IPS-11a (cell line): ENCODE measurements around the gene PYGO2.

Experiments
- H3K4me3 ChIP-seq: one replicate; pipeline ENCODE4 v1.5.1; 2013; ENCODE audit warnings: low read depth, low read length, control low read depth

Gene PYGO2, protein sequence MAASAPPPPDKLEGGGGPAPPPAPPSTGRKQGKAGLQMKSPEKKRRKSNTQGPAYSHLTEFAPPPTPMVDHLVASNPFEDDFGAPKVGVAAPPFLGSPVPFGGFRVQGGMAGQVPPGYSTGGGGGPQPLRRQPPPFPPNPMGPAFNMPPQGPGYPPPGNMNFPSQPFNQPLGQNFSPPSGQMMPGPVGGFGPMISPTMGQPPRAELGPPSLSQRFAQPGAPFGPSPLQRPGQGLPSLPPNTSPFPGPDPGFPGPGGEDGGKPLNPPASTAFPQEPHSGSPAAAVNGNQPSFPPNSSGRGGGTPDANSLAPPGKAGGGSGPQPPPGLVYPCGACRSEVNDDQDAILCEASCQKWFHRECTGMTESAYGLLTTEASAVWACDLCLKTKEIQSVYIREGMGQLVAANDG

DNA sequence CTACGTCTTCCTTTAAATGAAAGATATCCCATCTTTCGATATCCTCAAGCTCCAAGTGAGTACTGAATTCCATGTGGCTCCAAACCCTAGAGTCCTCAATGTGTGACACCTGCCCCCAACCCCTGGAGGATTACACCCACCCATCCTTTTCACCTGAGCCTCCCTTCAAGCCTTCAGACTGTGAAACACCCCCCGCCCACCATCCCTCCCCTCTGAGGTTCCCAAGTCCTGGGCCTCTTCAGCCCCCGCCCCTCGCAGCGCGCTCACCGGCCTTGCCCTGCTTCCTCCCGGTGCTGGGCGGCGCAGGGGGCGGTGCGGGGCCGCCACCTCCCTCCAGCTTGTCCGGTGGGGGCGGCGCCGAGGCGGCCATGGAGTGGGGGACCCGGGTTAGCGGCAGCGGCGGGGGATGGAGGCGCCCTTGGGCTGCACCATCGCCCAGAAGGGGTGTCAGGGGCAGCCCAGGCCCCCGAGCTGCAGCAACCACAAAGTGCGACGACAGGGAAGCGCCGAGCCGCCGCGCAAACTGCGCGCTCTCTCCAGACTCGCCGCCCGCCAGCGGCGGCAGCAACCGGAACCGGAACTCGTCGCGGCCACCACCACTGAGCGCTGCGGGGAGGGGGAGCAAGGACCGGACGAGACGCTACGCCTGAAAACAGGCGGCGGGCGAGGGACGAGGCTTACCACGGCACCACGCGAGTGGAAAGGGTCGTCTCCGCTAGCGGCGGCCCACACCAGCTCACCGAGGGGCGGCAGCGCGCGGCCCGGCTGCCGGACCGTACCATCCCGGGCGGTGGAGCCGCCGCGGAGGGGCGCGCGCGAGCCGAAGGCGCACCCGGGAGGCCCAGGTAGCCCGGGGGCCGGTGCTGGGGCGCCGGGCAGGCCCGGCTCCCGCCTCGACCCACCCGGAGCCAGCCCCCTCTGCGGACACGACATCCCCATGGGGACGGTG lies at the start of gene PYGO2:
Gene PYGO2, minus strand, starts transcription at position 576 of the 949 bp plus-strand sequence. Its CDS starts 206 bp downstream, at position 370.
- H3K4me3 ChIP-seq, result peak within 1 kb of the TSS; percentile 76

DNA sequence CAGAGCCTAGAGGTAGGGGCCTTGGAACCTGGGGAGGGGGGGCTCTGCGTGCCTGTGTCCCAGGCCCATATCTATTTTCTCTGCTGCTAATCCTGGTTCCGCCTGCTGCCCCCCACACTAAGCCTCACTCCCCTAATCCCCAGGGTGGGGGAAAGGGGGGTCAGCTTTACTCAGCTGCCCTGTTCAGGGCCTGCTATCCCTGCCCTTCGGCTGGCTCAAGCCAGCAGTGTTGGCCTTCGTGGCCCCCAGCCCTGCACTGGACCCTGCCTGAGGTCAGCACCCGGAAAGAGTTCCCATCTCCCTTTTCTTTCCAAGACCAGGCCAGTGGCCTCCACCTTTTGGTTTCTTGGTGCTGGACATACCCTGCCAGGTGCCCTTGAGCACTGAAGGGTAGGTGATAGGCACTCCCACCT lies 49.4 kb upstream of the PYGO2 start:
- H3K4me3 ChIP-seq, result no peak overlapping the region

DNA sequence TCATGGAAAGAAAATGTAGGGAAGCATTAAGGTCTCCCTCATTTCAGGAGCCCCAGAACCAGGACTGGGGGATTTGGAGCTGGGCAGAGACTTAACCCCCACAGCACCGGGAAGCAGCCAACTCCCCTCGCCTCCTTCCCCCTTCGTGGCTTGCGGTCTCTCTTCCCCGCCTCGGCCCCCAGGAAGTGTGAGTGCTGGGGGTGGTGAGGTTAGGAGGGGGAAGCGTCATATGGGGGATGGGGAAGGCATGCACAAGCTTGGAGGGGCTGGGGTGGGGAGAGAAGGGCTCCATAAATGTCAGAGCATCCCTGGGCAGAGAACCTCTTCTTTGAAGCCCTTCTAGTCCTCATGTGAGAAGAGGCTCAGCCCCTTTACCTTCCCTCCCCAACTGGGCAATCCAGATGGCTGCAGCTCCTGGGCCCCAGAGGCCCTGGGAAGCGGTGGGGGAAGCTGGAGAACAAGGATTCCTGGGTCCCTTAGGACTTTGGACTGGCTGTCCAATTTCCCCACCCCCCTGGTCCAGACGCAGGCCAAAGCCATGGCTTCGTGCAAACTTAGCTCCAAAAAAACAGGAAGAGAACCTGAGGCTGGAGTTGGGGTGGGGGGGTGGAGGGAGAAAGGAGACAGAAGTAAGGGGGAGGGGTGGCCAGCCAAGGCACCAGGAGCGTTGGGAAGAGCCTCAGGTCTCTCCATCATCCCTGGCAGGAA lies 48.8 kb upstream of the PYGO2 start:
- H3K4me3 ChIP-seq, result no peak overlapping the region

DNA sequence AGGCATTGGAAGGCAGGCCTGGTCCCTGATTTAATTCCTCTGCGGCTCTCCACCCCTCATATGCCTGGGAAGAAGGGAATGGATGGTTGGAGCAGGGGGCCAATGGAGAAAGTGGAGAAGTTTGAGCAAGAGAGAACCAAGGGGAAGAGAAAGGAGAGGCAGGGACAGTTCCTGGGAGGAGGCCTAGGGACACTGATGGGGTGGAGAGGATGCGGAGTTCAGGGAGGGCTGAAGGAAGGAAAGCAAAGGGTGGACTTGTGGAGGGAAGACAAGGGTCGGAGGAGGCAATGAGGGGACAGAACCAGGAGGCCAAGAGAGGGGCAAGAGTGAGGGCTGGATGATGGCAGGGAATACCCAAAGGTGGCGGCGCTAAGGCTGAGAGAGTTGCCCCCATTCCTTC lies 48.2 kb upstream of the PYGO2 start:
- no peak overlapping the region for H3K4me3 ChIP-seq

DNA sequence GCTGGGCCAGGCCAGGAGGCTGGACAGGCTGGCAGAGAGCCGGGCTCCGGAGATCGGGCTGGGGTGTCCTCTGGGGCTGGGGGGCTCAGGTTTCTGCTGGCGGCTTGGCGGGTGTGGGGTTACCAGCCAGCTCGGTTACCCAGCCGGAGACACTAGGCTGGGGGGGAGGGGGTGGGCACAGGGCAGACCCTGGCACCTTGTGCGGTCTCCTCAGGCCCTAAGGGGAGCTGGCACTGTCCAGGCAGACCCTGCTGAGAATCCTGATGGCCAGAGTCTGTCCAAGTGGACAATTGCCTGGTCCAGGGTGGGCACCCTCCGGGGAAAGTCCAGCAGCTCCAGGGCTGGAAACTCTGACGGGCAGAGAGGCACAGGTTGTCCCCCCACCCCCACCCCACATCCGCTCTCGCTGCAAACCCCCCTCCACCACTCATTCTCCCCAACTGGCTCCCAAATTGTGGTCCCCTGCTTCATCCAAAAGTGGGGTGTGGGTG lies 47.7 kb upstream of the PYGO2 start:
- no peak overlapping the region for H3K4me3 ChIP-seq

DNA sequence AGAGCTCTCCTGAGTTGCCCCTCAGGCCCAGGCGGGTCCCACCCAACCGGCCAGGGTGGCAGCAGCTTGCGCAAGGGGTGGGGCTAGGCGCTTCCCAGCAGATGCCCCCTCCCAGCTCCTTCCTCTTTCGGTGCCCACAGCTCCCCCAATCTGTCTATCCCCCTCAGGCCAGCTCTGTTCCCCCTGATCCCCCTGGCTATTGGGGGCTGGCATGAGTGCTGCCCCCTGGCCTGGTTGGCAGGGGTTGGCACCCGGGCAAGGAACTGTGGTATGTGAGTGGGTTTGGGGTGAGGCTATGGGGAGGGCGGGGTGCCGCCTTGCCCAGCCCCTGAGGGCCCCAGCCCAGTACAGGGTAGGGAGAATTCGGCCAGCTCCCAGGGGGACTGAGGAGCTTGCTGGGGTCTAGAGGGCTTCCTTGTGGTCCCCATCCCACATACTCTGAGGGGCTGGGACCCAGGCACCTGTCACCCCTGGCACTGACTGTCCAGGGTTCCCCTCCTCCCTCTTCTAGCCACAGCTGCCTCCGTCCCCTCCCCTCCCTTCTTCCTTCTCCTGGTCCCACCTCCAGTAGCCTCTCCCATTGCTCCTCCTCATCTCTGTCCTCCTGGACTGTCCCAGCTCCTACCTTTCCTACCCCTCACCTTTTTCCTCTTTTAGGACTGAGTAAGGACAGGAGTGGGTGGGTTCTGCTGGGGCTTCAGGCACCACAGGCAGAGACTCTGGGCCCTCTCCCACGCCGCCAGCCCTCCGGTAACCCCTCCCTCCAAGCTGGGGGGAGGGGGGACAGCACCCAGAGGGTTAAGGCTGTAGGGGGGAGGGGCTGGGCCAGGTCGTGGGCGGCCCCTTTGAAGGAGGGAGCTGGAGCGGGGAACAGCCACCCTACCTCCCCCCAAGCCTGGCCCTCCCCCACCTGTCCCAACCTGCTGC lies 46.7 kb upstream of the PYGO2 start:
- no peak overlapping the region for H3K4me3 ChIP-seq

DNA sequence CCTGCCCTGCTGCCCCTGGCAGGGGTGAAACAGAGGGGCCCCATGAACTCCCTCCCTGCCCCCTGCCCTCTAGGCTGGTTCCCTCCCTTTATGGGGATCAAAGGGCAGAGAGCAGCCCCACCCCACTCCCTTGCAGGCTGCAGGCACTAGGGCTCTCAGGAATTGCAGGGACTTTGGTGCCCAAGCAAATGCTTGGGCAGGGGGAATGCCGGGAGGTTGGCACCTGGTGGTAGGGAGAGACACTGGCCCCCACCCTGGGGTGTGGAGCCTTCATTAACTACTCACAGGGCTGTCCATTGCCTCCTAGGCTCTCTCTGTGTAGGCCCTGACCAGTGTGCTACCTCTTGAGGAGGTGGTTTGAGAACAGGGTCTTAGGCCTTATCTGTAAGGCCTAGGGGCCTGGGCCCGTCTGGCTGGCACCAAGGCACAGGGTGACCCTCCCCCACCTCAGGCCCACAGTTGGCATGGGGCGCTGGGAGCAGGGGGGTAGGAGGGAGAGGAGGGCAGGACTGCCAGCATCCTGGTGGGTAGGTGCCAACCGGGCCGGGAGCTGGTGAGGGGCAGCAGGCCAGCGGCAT lies 45.8 kb upstream of the PYGO2 start:
- no peak overlapping the region for H3K4me3 ChIP-seq

DNA sequence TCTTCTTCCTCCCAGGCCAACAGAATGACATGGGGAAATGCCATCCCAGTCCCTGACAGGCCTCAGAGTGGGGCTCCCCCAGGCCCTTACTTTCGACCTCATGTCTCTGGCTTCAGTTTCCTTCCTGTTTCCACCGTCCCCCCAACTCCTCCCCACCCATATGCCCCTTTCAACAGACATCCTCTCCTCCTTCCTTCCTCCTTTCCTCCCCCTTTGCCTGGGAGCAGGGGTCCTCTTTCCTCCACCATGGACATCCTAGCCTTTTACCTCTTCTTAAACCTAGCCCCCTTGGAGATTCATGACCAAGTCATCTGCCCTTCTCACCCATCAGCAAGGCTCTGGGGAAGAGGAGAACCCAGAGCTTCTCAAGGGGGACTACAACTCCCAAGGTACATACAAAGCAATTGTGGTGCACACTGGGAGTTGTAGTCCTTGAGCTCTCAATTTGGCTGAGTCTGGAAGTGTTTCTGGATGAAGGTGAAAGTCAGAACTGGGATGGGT lies 45.1 kb upstream of the PYGO2 start:
- no peak overlapping the region for H3K4me3 ChIP-seq

DNA sequence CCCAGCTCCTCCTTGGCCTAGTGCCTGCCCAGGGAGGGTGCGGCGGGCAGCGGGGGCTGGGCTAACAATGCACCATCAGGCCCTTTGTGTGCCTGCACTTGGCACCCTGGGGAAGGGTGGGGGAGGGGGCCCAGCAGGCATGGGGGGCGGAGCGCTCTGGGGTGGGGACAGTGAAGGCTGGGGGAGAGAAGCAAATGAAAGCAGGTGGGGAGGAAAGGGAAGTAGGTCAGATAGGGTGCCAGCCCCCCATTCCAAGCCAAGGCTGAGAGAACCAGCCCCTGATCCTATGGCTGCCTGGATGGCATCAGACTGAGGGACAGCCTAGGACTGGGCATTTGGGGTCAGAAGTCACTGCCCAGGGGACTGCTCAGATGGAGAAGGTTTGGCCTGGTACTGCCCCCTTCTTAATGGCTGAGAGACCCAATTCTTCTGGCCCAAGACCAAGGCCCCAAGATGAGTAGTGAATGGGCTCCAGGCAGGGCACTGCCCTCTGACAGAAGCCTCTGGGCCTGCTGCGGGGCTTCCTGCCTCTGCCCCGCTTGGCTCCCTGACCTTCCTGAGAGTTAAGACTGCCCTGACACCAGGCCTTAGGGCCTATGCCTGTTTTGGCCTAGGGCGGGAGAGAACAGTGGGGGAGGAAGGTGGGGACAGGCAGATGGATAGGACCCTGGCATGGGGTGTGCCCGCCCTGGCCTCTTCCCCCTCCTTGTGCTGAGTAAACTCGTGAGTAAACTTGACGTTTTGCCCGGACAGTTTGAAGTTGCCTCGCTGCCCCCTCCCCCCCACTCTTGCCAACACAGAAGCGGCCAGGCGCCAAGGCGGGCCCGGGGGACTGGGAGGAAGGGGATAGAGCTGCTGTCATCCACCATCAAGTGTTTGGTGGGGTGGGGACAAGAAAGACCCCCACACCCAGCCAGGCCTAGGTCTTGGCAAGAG lies 43.8 kb upstream of the PYGO2 start:
- H3K4me3 ChIP-seq, result no peak overlapping the region

DNA sequence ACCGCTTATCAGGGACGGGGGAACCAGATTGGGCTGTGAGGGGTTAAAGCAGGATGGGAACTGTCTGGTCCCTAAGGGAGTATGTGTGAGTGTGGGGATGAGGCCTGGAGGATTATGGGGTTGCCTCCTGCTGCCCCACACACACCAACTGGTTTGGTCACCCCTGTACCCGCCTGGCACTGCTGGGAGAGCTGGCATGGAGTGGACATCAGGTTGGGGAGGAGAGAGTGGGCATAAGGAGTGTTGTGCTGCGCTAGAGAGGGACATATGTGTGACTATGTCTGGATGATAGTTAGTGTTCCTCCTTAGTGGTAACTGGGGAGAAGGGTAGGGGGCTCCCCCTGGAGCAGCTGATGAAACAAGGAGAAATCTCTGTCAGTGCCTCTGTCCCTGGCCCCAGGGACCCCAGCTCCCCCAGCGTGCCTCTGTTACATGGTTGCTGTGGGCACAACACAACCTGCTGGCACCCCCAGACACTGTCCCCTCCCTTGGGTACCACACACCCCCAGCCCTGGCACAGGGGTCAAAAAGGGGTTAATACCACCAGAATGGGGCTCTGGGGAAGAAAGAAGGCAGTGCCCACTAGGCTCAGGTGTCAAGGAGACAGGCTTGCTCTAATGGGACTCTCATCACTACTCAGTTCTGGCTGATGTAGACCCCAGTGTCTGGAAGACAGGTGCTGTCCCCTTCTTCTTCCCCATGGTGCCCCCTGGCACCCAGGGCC lies 42.9 kb upstream of the PYGO2 start:
- H3K4me3 ChIP-seq, result peak overlapping the region; percentile 43

DNA sequence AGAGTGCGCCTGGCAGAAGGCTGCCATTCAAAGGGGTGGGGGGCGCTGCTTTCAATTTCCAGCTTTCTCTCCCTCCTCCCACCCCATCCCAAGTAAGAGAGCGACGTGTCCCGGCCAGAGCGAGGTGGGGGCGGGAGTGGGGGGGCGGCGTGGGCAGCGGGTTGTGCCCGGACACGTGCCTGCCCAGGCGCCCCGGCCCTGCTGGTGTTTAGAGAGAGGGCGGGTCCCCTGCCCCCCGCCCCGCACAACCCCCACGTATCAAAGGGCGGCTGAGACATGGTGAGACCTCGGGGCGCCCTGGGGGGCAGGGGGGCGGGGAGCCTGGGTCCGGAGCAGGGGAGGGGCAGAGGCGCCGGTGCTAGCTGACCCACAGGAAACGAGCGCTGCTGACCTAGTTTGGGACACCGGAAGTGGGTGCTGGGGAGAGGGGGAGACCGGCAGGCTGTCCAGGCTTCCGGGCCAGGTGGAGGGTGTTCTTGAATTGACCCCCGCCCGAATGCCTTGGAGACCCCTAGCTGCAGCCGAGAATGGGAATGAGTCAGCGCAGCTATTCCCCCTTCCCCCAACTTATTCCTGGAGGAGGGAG lies 42.3 kb upstream of the PYGO2 start:
- H3K4me3 ChIP-seq, result peak overlapping the region; percentile 82

DNA sequence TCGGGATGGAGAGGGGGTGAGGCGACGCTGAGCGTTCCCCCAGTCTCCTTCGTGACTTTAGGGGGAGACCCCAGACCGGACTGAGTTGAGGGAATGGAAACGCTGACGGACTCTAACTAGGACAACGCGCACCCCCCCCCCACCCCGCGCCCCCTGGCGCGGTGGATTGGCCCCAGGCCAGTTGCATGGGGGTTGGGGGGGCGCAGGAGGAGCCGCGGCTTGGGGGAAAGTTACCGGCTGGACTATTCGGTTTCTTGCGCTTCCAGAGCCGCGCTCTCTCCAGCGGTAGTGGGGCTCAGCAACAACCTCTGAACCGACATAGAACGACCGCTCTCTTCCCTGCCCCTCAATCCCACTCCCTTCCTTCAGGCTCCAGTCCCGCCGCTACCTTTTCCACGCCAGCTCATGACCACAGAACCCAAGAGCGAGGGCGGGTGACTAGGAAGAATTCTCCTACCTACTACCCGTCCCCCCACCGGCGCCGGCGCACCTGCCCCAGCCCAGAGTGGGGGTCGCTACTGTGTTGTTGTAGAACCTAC lies 41.7 kb upstream of the PYGO2 start:
- H3K4me3 ChIP-seq, result peak overlapping the region; percentile 82

DNA sequence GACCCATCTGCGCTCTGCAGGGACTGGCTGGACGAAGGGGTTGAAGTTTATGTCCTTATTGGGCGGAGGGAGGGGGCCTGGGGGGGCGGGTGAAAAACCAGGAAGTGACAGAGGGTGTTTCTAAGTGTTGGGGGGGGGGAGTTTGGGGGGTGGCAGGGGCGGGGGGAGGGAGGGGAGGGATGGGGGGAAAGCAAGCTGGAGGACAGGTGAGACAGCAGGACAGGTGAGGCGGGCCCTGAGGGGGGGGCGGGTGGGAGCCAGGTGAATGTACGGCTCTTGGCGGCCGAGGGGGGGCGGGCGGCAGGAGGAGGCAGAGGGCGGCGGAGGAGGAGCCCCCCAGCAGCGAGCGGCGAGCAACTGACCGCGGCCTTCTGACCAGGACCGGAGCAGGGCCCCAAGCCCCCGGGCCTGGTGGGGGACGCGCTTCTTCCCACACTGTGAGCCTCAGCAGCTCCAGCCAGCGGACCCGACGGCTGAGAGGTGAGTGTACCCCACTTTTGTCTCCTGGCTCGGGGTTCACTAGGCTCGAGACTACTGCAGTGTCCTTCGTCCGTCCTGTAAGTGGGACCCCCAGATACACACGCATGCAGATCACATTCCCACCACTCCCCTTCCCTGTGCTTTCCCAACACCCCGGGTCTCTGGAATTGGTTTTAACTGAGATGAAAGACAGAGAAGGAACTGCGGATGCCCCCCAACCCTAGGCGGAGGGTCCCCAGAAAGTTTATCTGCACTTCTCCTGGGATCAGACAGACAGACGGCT lies 41.1 kb upstream of the PYGO2 start, which contains the start of gene ZBTB7B:
Gene ZBTB7B, plus strand, starts transcription at position 339 of the 763 bp plus-strand sequence. CDS start 11,859 bp downstream, outside the sequence.
- peak within 1 kb of the TSS; percentile 82 for H3K4me3 ChIP-seq

DNA sequence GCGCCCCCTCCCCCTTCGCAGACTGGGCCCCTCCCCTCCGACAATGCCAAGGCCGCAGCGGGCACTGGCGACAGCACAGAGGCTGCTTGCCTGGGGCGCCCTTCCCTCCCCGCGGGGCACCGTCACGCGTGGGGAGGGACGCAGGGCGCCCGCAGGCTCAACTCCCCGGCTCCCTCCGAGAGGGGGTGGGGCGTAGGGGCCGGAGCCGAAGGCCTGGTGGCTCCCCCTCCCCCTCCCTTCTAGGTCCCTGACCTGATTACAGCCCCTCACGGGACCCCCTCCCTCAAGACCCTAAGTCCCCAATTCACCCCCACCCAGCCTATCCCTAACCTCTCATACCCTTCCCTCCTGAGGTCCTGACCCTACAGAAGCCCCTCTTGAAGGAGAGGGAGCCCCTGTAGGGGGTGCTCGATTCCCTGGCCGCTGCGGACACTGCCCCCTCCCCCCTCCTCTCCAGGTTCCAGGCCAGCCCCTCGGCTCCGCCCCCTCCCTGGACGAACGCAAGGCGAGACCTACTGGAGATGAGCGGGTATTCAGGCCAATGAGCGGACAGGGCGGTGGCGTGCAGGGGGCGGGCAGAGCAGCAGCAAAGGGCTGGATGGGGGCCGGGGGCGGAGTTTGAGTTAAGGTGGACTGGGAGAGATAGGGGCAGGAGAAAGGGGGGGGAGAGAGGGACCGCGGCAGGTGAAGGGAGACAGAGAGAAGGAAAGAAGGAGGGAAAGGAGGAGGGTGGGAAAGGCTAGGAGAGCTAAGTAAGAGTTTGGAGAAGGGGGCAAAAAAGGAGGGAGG lies 40.3 kb upstream of the PYGO2 start:
- peak overlapping the region; percentile 43 for H3K4me3 ChIP-seq

DNA sequence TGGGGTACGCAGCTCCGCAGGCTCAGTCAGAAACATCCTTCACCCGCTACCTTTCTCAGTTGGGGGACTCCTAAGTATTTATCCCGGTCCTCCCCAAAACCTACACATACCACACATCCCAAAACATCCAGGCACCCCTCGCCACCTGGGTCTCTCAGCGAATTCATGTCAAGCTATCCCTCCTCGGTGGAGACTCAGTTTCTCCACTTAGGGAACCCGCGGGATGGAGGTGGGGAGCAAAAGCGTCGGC lies 39.8 kb upstream of the PYGO2 start:
- H3K4me3 ChIP-seq, result peak overlapping the region; percentile 43
